AG09309 (cell line): Measurements from ENCODE around the gene DPYSL5.

Experiments
- DNase-seq: peaks from one replicate; pipeline ENCODE4 v3.0.0-alpha.2; 2010; ENCODE audit warnings: low read depth
- H3K4me3 ChIP-seq: 2 replicates; pipeline ENCODE4 v1.5.1; 2011; ENCODE audit warnings: mild to moderate bottlenecking, low read depth, low read length, moderate library complexity; ENCODE audit not compliant: control insufficient read depth
- CTCF ChIP-seq: IDR thresholded peaks from 2 replicates; pipeline ENCODE4 v1.5.1; 2011; ENCODE audit warnings: mild to moderate bottlenecking, low read depth, low read length, inconsistent platforms; ENCODE audit not compliant: insufficient read depth, control insufficient read depth; ENCODE audit errors: missing control alignments

The DPYSL5 gene

GRCh38 chr2:26951236-26951635 lies 103.3 kb downstream of the DPYSL5 start:
- DNase-seq: no peak
- no peak for TF ChIP-seq CTCF
- no peak overlapping the region for H3K4me3 ChIP-seq

GRCh38 chr2:26952374-26952773 lies 104.4 kb downstream of the DPYSL5 start:
- no peak for DNase-seq
- H3K4me3 ChIP-seq: no peak overlapping the region
- TF ChIP-seq CTCF: no peak

- no peak for TF ChIP-seq CTCF
- H3K4me3 ChIP-seq: no peak overlapping the region
- DNase-seq: no peak
These were observed 106.2 kb downstream of the DPYSL5 start for GRCh38 chr2:26954135-26954534.

GRCh38 chr2:26957041-26957440 lies 109.1 kb downstream of the DPYSL5 start:
- no peak overlapping the region for H3K4me3 ChIP-seq
- no peak for TF ChIP-seq CTCF
- DNase-seq: no peak

GRCh38 chr2:26957534-26957933 lies 109.6 kb downstream of the DPYSL5 start:
- DNase-seq: no peak
- no peak for TF ChIP-seq CTCF
- H3K4me3 ChIP-seq: no peak overlapping the region

GRCh38 chr2:26959331-26959730 lies 111.4 kb downstream of the DPYSL5 start:
- no peak for TF ChIP-seq CTCF
- no peak for DNase-seq
- no peak overlapping the region for H3K4me3 ChIP-seq
